Measurements from ENCODE around the gene SNUPN. TPM values are rescaled to one million over a fixed set of nuclear protein-coding genes. Genes with fewer than 3 reads are reported as not detected.
A peak's percentile ranks its signal among the peaks of the same experiment; 100 is the strongest.

Gene SNUPN
- polyA plus RNA-seq, 1 of the 3 experiments (the other 2 are of a cell fraction), result 31.7 TPM

- WGBS (ENCODE audit: low lambda C conversion rate), result 85% methylated on average over 5 of the region's 5 CpGs
- peaks cover 20% of the 10 kb centered on the region for H4K20me1 ChIP-seq (ENCODE audit: insufficient read depth)
- ChIA-PET CTCF (interaction anchor here (1.0 to 4.0 kb wide), 6 partner anchors 15 to 273 kb away, joined by 3 to 27 read pairs (median 4); partner anchors contain the start of genes MAN2C1 and SNUPN), POLR2A (no interaction called here)
- peaks cover 14% of the 10 kb centered on the region in 2 experiments; a peak in 2 of 4 replicates for H3K4me1 ChIP-seq (ENCODE audit: control insufficient read depth in 1 of 2, insufficient read depth in 2 of 2, low read depth in 1 of 2, low read length in 1 of 2)
- no peaks in the 10 kb centered on the region for H3K9me2 ChIP-seq
- H3K9ac ChIP-seq, result no peak overlapping the region
- no peak for DNase-seq
- H3K4me2 ChIP-seq, result no peak overlapping the region
- H3K27ac ChIP-seq (ENCODE audit: low read depth in 2 of 2, low read length in 1 of 2), result peak overlapping the region in 1 of 2 experiments; percentile 87; a peak in 1 of 4 replicates
- H3K4me3 ChIP-seq (ENCODE audit: low read depth in 2 of 2, low read length in 1 of 2), result no peak overlapping the region
- no peak for TF ChIP-seq ZBTB33 (IDR thresholded peaks at IDR 0.05; ENCODE audit: borderline replicate concordance, low read depth)
- TF ChIP-seq MEF2A (IDR thresholded peaks at IDR 0.05; ENCODE audit: borderline replicate concordance, low read depth), result no peak
- no peak for TF ChIP-seq TAF1 (IDR thresholded peaks at IDR 0.05; ENCODE audit: borderline replicate concordance, low read depth, low read length)
- no peak for TF ChIP-seq MXI1 (IDR thresholded peaks at IDR 0.05; ENCODE audit: low read depth, low read length)
- TF ChIP-seq FOSL2 (IDR thresholded peaks at IDR 0.05; ENCODE audit: borderline replicate concordance, low read depth), result no peak
- no peak for TF ChIP-seq USF2 (IDR thresholded peaks at IDR 0.05; ENCODE audit: borderline replicate concordance, low read depth, low read length)
- no peak for TF ChIP-seq TCF12 (IDR thresholded peaks at IDR 0.05)
- TF ChIP-seq PBX3 (IDR thresholded peaks at IDR 0.05), result no peak
- TF ChIP-seq EP300 (IDR thresholded peaks at IDR 0.05; ENCODE audit: borderline replicate concordance in 1 of 2, low read depth in 1 of 2, low read length in 1 of 2), result no peak
- no peak for TF ChIP-seq JUND (IDR thresholded peaks at IDR 0.05)
- no peak for TF ChIP-seq SIN3A (IDR thresholded peaks at IDR 0.05; ENCODE audit: borderline replicate concordance, low read depth, low read length)
- H3K27me3 ChIP-seq (ENCODE audit: insufficient read depth), result no peaks in the 10 kb centered on the region
- H3K79me2 ChIP-seq (ENCODE audit: insufficient read depth), result peaks cover 45% of the 10 kb centered on the region
- no peak overlapping the region for H2AFZ ChIP-seq (ENCODE audit: low read depth)
- H3K9me3 ChIP-seq, result no peaks in the 10 kb centered on the region
- H3F3A ChIP-seq (replicated peaks; ENCODE audit: insufficient read depth), result peaks cover 31% of the 10 kb centered on the region
- H3K36me3 ChIP-seq (replicated peaks in 1 of 2; ENCODE audit: control insufficient read depth in 1 of 2, insufficient read depth in 2 of 2, low read length in 1 of 2), result peaks cover 0 to 5% of the 10 kb centered on the region in 2 experiments
Measured at GRCh38 chr15:75641603-75642002, 16.1 kb upstream of the SNUPN start.

- Histone ChIP-seq H3K27me3 (ENCODE audit: insufficient read depth) (no peaks in the 10 kb centered on the region), H3K4me2 (peak overlapping the region; percentile 91), H3K9ac (peak overlapping the region; percentile 83), H2AFZ (ENCODE audit: low read depth) (peak overlapping the region; percentile 61; the same call in 1 of the 2 replicates), H3K79me2 (ENCODE audit: insufficient read depth) (peaks cover 45% of the 10 kb centered on the region), H4K20me1 (ENCODE audit: insufficient read depth) (peaks cover 20% of the 10 kb centered on the region), H3K27ac (ENCODE audit: low read depth in 2 of 2, low read length in 1 of 2) (peak overlapping the region; percentile 87 to 92; a peak in 3 of 4 replicates), H3K4me3 (ENCODE audit: low read depth in 2 of 2, low read length in 1 of 2) (peak overlapping the region in 1 of 2 experiments; percentile 76; a peak in 2 of 4 replicates), H3F3A (replicated peaks; ENCODE audit: insufficient read depth) (peaks cover 31% of the 10 kb centered on the region), H3K9me2 (no peaks in the 10 kb centered on the region), H3K4me1 (ENCODE audit: control insufficient read depth in 1 of 2, insufficient read depth in 2 of 2, low read depth in 1 of 2, low read length in 1 of 2) (peaks cover 11% of the 10 kb centered on the region in 2 experiments; a peak in 2 of 4 replicates), H3K36me3 (replicated peaks in 1 of 2; ENCODE audit: control insufficient read depth in 1 of 2, insufficient read depth in 2 of 2, low read length in 1 of 2) (peaks cover 0 to 5% of the 10 kb centered on the region in 2 experiments), H3K9me3 (no peaks in the 10 kb centered on the region)
- ChIA-PET CTCF (interaction anchor here (1.0 to 4.0 kb wide), 12 partner anchors 10 to 273 kb away, joined by 3 to 27 read pairs (median 4); partner anchors contain the start of genes MAN2C1, SIN3A and SNUPN), POLR2A (interaction anchor here (1.9 to 2.5 kb wide), 4 partner anchors 15 to 273 kb away, joined by 10 to 31 read pairs (median 16); partner anchors contain the start of genes MAN2C1 and SNUPN)
- DNase-seq, result no peak
- WGBS (ENCODE audit: low lambda C conversion rate), result 50% methylated on average over 4 of the region's 4 CpGs
- no peak for TF ChIP-seq RXRA (IDR thresholded peaks at IDR 0.05; ENCODE audit: borderline replicate concordance, low read depth)
- no peak for TF ChIP-seq SMC3 (IDR thresholded peaks at IDR 0.05; ENCODE audit: low read depth, low read length)
- TF ChIP-seq, protein P1, sequence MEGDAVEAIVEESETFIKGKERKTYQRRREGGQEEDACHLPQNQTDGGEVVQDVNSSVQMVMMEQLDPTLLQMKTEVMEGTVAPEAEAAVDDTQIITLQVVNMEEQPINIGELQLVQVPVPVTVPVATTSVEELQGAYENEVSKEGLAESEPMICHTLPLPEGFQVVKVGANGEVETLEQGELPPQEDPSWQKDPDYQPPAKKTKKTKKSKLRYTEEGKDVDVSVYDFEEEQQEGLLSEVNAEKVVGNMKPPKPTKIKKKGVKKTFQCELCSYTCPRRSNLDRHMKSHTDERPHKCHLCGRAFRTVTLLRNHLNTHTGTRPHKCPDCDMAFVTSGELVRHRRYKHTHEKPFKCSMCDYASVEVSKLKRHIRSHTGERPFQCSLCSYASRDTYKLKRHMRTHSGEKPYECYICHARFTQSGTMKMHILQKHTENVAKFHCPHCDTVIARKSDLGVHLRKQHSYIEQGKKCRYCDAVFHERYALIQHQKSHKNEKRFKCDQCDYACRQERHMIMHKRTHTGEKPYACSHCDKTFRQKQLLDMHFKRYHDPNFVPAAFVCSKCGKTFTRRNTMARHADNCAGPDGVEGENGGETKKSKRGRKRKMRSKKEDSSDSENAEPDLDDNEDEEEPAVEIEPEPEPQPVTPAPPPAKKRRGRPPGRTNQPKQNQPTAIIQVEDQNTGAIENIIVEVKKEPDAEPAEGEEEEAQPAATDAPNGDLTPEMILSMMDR (IDR thresholded peaks at IDR 0.05), result no peak
- TF ChIP-seq PBX3 (IDR thresholded peaks at IDR 0.05), result no peak
- TF ChIP-seq NFIC (IDR thresholded peaks at IDR 0.05; ENCODE audit: borderline replicate concordance), result no peak
- TF ChIP-seq ELF1 (IDR thresholded peaks at IDR 0.05), result no peak
- TF ChIP-seq SIN3A (IDR thresholded peaks at IDR 0.05; ENCODE audit: borderline replicate concordance, low read depth, low read length), result no peak
- no peak for TF ChIP-seq EZH2phosphoT487 (IDR thresholded peaks at IDR 0.05; ENCODE audit: borderline replicate concordance, low read depth)
- no peak for TF ChIP-seq CHD2 (IDR thresholded peaks at IDR 0.05; ENCODE audit: low read length, partially characterized antibody)
- no peak for TF ChIP-seq POLR2AphosphoS5 (IDR thresholded peaks at IDR 0.05; ENCODE audit: low read depth, low read length)
- TF ChIP-seq MEF2A (IDR thresholded peaks at IDR 0.05; ENCODE audit: borderline replicate concordance, low read depth), result no peak
Measured at GRCh38 chr15:75641179-75641503, 15.6 kb upstream of the SNUPN start.

All from SK-N-SH (cell line).